NOMO-1 treated with dmso at 0.1 percent for 144 hours (cell line): ENCODE data around the gene ATP2B1.
"Not testable (repeated sequence)": the region's sequence is repeated elsewhere in the genome, so short reads cannot be mapped to it uniquely, and the experiment has no call there.

Experiments
- DNase-seq: peaks from one replicate; lab custom pipeline; 2025; ENCODE audit not compliant: unreplicated experiment; lab: John Stamatoyannopoulos, UW

ATP2B1 gene

GRCh38 chr12:89708565-89709156, at the start of gene ATP2B1:
Gene ATP2B1 (minus strand): TSS chr12:89708838. CDS start chr12:89655886, 52,952 bp downstream.
- peak; percentile 80 for DNase-seq

DNA sequence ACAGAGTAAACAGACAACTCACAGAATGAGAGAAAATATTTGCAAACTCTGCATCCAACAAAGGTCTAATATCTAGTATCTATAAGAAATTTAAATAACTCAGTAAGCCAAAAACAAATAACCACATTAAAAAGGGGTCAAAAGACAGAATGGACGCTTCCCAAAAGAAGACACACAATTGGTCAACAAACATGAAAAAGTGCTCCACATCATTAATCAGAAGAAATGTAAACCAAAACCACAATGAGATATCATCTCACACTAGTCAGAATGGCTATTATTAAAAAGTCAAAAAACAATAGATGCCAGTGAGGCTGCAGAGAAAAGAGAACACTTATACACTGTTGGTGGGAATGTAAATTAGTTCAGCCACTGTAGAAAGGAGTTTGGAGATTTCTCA, 49.3 kb upstream of the ATP2B1 start:
- DNase-seq = not testable (repeated sequence)

- peak; percentile 95 for DNase-seq
These were observed 48.2 kb upstream of the ATP2B1 start for GRCh38 chr12:89756585-89757398.

DNA sequence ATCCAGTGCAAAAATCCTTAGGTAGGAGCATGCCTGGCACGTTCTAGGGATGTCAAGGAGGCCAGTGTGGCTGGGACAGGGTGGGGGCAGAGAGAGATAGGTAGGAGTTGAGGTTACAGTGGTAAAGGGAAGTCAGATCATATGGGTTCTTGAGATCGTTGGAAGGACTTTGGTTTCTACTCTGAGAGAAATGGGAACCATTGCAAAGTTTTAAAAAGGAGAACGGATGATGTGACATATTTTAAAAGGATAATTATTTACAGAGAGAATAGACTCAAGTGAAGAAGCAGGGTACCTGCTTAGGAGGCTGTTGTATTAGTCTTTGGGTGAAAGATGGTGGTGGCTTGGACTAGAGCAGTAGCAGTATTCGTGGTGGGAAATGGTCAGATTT, 47.6 kb upstream of the ATP2B1 start:
- no peak for DNase-seq

DNA sequence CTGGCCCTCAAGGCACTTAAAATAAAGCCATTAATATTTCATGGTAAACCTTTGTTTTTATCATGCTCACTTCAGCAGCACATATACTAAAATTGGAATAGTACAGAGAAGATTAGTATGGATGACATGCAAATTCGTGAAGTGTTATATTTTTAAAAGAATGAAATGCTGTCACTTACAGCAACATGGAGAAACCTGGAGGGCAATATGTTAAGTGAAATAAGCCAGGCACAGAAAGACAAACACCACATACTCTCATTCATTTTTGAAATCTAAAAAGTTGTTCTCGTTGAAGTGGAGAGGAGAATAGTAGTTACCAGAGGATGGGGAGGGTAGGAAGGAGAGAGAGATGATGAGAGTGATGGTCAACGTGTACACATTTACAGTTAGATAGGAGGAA, 45.4 kb upstream of the ATP2B1 start:
- DNase-seq = no peak

GRCh38 chr12:89752341-89752740, 43.7 kb upstream of the ATP2B1 start:
- DNase-seq = no peak

GRCh38 chr12:89750389-89751351, 42.0 kb upstream of the ATP2B1 start:
- no peak for DNase-seq

DNA sequence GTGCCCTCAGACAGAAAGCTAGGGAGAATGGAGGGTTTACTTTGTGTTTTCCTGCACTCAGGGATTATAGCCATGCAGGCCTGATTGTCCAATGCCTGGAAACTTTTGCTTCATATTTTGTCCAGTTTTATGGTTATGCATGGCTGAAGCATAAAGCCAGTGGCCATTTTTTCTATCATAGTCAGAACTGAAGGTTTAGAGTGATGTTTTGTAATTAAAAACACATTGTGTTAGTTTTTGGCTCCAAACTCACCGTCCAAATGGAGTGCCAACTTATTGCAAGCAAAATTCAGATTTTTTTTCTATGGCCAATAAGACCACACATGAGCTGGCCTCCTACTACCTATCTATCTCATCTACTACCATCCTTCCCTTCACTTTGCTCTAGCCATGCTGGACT, 40.2 kb upstream of the ATP2B1 start:
- no peak for DNase-seq

- DNase-seq = no peak
These were observed 36.6 kb upstream of the ATP2B1 start for GRCh38 chr12:89745286-89745685.

GRCh38 chr12:89742337-89743022, 33.8 kb upstream of the ATP2B1 start:
- DNase-seq = no peak

- no peak for DNase-seq
These were observed 32.3 kb upstream of the ATP2B1 start for GRCh38 chr12:89740943-89741342.

DNA sequence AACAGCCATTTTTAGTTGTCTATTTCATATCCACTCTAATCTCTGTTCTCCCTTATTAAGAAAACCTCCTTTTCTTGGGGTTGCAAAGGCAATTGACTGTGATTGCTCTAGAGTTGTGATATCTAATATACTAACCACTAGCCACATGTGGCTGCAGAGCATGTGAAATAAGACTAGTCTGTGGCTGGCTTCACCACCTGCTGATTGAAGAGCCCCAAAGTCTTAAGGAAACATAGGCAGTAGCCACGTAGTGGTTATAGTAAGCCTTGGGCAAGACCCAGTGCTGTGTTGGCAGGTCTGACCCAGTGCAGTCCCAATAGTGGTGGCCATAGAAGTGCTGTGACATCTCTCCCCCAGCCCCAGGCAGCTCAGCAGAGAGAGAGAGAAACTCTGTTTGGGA, 28.4 kb upstream of the ATP2B1 start:
- no peak for DNase-seq

DNA sequence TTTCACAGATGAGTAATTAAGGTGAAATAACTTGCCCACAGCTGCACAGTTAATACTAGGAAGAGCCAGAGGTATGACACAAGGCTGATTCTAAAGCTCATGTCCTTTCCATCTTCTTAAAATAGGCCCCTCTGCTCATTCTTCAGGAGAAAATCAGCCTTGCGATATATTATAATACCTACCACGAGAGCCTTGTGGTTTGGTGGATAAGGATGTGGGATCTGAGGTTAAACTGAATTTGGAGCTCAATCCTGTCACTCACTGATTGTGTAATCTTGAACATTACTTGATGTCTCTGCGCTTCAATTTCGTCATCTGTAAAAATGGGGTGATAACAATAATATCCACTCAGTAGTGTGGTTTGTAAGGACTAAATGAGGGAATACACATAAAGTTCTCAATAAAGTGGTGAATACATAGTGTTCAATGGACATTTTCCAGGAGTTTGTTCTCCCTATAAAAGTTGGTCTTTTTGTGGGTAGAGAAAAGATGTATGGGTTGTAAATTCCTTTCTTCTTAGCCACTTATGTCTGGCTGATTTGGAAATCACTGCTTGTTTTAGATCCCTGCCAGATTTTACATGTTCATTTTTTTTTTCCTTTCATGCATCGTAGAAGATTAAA, 25.1 kb upstream of the ATP2B1 start:
- peak; percentile 90 for DNase-seq

GRCh38 chr12:89732522-89732921, 23.9 kb upstream of the ATP2B1 start:
- DNase-seq = no peak

GRCh38 chr12:89731614-89732013, 23.0 kb upstream of the ATP2B1 start:
- DNase-seq = no peak

- no peak for DNase-seq
These were observed 22.5 kb upstream of the ATP2B1 start for GRCh38 chr12:89731089-89731488.

DNA sequence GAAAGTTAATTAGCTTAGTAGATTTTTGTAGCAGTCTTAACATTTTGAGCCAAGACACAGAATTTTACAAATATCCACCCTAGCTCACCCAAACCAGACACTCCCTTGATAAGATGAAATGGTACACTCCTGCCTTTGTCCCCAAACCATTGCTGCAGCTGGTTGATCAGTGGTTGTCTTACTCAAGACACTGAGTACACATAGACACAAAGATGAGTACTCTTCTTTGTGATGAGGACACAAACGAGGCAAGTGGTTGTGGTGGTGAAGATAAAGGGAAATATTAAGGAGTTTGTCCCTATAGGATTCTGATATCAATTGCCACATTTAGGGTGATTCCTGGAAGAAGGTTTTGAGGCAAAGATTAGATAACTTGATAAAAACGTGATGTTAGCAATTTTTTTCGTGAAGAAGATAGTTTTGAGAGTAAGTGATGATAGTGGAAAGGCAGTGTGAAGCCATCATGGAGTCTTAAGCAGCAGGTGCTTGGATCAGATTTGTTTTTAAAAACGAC, 21.4 kb upstream of the ATP2B1 start:
- no peak for DNase-seq

- no peak for DNase-seq
These were observed 14.6 kb upstream of the ATP2B1 start for GRCh38 chr12:89723276-89723675.

GRCh38 chr12:89721291-89721987, 12.8 kb upstream of the ATP2B1 start:
- peak; percentile 76 for DNase-seq
